Nephron progenitor cell (in vitro differentiated cells): Measurements from ENCODE around the gene NACAD.

Experiments
- DNase-seq: peaks from one replicate; pipeline ENCODE4 v3.0.0; 2021
- H3K27ac Mint-ChIP-seq: 2 replicates; pipeline ENCODE4 v1.8.0; 2021; ENCODE audit warnings: mild to moderate bottlenecking, moderate library complexity, mixed read lengths
- H3K27me3 Mint-ChIP-seq: 2 replicates; pipeline ENCODE4 v1.8.0; 2021; ENCODE audit warnings: mild to moderate bottlenecking, low read depth, mixed read lengths; ENCODE audit not compliant: poor library complexity
- H3K36me3 Mint-ChIP-seq: 2 replicates; pipeline ENCODE4 v1.8.0; 2021; ENCODE audit warnings: low read depth, mixed read lengths
- H3K4me1 Mint-ChIP-seq: 2 replicates; pipeline ENCODE4 v1.8.0; 2021; ENCODE audit warnings: mixed read lengths
- H3K4me3 Mint-ChIP-seq: 2 replicates; pipeline ENCODE4 v1.8.0; 2021; ENCODE audit warnings: mild to moderate bottlenecking, moderate library complexity, mixed read lengths
- H3K9me3 Mint-ChIP-seq: 2 replicates; pipeline ENCODE4 v1.8.0; 2021; ENCODE audit warnings: mild to moderate bottlenecking, moderate library complexity, mixed read lengths
- CTCF ChIP-seq: fragments of 200-600 bp; sonication (generic); IDR thresholded peaks from 2 replicates; pipeline ENCODE4 v1.5.0; 2021; ENCODE audit warnings: antibody characterized with exemption

Gene NACAD

GRCh38 chr7:45085619-45086200, 3.1 kb downstream of the NACAD start:
- TF ChIP-seq CTCF: no peak
- Mint-ChIP-seq H3K36me3 (no peaks in the 10 kb centered on the region), H3K4me3 (no peak overlapping the region), H3K27ac (no peak overlapping the region), H3K27me3 (peaks cover 37% of the 10 kb centered on the region), H3K4me1 (peaks cover 7% of the 10 kb centered on the region), H3K9me3 (no peaks in the 10 kb centered on the region)
- DNase-seq: no peak

DNA sequence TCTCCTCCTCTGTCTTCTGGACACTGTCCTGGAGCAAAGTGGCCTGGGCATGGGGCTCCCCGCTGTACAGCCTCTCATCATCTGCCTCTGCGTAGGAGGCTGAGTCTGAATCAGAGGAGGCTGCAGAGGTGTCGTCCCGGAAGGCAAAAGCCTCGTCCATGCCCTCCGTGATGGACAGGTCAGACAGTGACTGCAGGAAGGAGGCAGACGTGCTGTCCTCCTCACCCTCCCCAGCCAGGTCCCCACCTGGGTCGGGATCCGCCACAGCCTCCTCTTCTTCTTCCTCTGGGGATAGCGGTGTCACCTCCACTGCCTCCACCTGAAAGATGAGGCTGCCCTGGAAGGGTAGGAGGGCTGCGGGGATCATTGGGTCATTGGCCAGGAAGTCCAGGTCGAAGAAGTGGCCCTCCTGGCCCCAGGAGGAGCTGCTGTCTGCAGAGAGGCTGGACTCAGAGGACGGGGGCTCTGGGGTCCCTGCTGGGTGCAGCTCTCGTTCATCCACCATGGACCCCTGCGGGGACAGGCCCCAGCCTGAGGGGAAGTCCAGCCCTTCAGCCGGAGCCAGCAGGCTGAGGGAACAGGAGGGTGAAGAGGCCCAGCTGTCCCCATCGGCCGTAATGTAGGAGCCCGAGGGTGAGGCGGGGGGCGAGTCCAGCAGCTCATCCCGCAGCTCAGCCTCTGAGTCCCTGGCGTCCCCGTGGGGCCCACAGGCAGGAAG, 3.7 kb downstream of the NACAD start:
- TF ChIP-seq CTCF: no peak
- Mint-ChIP-seq H3K27me3 (peaks cover 33% of the 10 kb centered on the region), H3K27ac (no peak overlapping the region), H3K36me3 (no peaks in the 10 kb centered on the region), H3K4me3 (no peak overlapping the region), H3K4me1 (peaks cover 7% of the 10 kb centered on the region), H3K9me3 (no peaks in the 10 kb centered on the region)
- no peak for DNase-seq

GRCh38 chr7:45084336-45084735, 4.4 kb downstream of the NACAD start:
- Mint-ChIP-seq H3K36me3 (no peaks in the 10 kb centered on the region), H3K4me1 (peaks cover 7% of the 10 kb centered on the region), H3K9me3 (no peaks in the 10 kb centered on the region), H3K27me3 (peaks cover 28% of the 10 kb centered on the region), H3K27ac (peak overlapping the region; percentile 36), H3K4me3 (no peak overlapping the region)
- no peak for DNase-seq
- TF ChIP-seq CTCF: no peak

- H3K9me3 Mint-ChIP-seq: no peaks in the 10 kb centered on the region
- DNase-seq: no peak
- H3K36me3 Mint-ChIP-seq: no peaks in the 10 kb centered on the region
- peaks cover 19% of the 10 kb centered on the region for H3K27me3 Mint-ChIP-seq
- peaks cover 7% of the 10 kb centered on the region for H3K4me1 Mint-ChIP-seq
- H3K4me3 Mint-ChIP-seq: no peak overlapping the region
- no peak overlapping the region for H3K27ac Mint-ChIP-seq
- TF ChIP-seq CTCF: no peak
These were observed 5.9 kb downstream of the NACAD start for GRCh38 chr7:45082831-45083331.

DNA sequence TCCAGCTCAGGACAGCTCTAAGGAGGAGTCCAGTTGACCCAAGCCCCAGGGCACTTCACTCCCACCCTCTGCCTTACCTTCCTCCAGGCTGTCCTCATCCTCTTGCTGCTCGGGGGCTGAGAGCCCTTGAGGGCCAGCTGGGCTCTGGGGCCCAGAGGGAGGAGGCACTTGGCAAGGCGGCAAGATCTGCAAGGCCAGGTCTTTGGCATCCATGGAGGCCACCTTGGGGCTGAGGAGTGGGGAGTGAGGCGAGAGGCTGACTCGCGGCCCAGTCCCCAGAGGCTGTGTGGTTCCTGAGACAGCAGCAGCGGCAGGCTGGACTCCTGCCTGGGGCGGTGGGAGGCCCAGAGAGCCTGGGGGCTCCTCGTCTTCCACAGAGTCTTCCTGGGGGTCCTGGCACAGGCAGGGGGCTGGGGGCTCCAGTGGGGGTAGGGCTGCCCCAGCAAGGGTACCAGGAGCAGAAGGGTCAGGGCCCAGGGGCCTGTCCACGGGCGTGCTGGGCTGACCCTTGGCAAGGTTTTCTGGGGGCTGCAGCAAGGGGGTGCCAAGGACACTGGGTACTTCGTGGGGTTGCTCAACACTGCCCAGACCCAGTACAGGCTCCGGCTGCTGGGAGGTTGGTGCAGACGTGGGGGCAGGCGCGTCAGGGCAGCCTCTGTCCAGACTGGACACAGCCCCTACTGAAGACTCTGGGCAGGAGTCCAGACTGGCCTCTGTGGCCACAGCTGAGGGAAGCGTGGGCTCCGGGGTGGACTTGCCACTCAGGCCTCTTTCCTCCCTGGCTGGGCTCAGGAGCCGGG, 6.5 kb downstream of the NACAD start:
- no peak for TF ChIP-seq CTCF
- no peak for DNase-seq
- H3K36me3 Mint-ChIP-seq: no peaks in the 10 kb centered on the region
- H3K4me1 Mint-ChIP-seq: peaks cover 7% of the 10 kb centered on the region
- H3K27me3 Mint-ChIP-seq: peaks cover 13% of the 10 kb centered on the region
- H3K9me3 Mint-ChIP-seq: no peaks in the 10 kb centered on the region
- H3K27ac Mint-ChIP-seq: peak overlapping the region; percentile 61
- no peak overlapping the region for H3K4me3 Mint-ChIP-seq
